OCI-LY1 (cell line): ENCODE data around the gene HDAC9.
"Not testable (repeated sequence)": the region's sequence is repeated elsewhere in the genome, so short reads cannot be mapped to it uniquely, and the experiment has no call there.

Experiments used
- EZH2 ChIP-seq: fragments of 200-600 bp; sonication (generic), shearing (Covaris generic); IDR thresholded peaks from 2 replicates; pipeline ENCODE4 v1.8.0; 2017; ENCODE audit warnings: borderline replicate concordance, mixed run types, mild to moderate bottlenecking, antibody characterized with exemption, low read length, moderate library complexity, mixed read lengths
- TF ChIP-seq, protein P1 (sequence below): fragments of 200-600 bp; sonication (generic), shearing (Covaris generic); IDR thresholded peaks from 2 replicates; pipeline ENCODE4 v1.5.1; 2017; ENCODE audit warnings: mild to moderate bottlenecking, antibody characterized with exemption, low read length, moderate library complexity, mixed read lengths

DNA sequence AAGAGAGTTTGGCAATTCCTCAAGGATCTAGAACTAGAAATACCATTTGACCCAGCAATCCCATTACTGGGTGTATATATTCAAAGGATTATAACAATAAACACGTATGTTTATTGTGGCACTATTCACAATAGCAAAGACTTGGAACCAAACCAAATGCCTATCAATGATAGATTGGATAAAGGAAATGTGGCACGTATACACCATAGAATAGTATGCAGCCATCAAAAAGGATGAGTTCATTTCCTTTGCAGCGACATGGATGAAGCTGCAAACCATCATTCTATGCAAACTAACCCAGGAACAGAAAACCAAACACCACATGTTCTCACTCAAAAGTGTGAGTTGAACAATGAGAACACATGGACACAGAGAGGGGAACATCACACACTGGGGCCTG lies 537.4 kb downstream of the HDAC9 start:
- TF ChIP-seq, protein P1, sequence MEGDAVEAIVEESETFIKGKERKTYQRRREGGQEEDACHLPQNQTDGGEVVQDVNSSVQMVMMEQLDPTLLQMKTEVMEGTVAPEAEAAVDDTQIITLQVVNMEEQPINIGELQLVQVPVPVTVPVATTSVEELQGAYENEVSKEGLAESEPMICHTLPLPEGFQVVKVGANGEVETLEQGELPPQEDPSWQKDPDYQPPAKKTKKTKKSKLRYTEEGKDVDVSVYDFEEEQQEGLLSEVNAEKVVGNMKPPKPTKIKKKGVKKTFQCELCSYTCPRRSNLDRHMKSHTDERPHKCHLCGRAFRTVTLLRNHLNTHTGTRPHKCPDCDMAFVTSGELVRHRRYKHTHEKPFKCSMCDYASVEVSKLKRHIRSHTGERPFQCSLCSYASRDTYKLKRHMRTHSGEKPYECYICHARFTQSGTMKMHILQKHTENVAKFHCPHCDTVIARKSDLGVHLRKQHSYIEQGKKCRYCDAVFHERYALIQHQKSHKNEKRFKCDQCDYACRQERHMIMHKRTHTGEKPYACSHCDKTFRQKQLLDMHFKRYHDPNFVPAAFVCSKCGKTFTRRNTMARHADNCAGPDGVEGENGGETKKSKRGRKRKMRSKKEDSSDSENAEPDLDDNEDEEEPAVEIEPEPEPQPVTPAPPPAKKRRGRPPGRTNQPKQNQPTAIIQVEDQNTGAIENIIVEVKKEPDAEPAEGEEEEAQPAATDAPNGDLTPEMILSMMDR: not testable (repeated sequence)
- TF ChIP-seq EZH2: not testable (repeated sequence)
